Vagina (tissue), 2 donors: ENCODE data around the gene GNE.
"Not testable (repeated sequence)": the region's sequence is repeated elsewhere in the genome, so short reads cannot be mapped to it uniquely, and the experiment has no call there.

Experiments
- POLR2AphosphoS5 ChIP-seq, 2 donors: sonication (generic); formaldehyde crosslinking; IDR thresholded peaks; one replicate each; pipeline ENCODE4 v1.9.0; 2017; ENCODE audit warnings: antibody characterized with exemption in 2 of 2, mild to moderate bottlenecking in 2 of 2, low read depth in 1 of 2; ENCODE audit not compliant: insufficient read depth in 1 of 2
- TF ChIP-seq, protein P1 (sequence below), 3 experiments: fragments of 450-650 bp in 2 of 3; fragments of 200-600 bp in 1 of 3; sonication (generic) in 1 of 3; IDR thresholded peaks; one replicate each; pipeline ENCODE4 v1.5.1; 2017 to 2019; ENCODE audit warnings: antibody characterized with exemption in 3 of 3, mild to moderate bottlenecking in 2 of 3, moderate library complexity in 2 of 3

DNA sequence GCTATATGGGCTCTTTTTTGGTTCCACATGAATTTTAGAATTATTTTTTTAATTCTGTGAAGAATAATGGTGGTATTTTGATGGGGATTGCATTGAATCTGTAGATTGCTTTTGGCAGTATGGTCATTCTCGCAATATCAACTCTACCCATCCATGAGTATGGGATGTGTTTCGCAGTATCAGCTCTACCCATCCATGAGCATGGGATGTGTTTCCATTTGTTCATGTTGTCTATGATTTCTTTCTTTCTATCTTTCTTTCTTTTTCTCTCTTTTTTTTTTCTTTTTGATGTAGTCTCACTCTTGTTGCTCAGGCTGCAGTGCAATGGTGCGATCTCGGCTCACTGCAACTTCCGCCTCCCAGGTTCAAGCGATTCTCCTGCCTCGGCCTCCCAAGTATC, 19.0 kb downstream of the GNE start:
- TF ChIP-seq, protein P1, sequence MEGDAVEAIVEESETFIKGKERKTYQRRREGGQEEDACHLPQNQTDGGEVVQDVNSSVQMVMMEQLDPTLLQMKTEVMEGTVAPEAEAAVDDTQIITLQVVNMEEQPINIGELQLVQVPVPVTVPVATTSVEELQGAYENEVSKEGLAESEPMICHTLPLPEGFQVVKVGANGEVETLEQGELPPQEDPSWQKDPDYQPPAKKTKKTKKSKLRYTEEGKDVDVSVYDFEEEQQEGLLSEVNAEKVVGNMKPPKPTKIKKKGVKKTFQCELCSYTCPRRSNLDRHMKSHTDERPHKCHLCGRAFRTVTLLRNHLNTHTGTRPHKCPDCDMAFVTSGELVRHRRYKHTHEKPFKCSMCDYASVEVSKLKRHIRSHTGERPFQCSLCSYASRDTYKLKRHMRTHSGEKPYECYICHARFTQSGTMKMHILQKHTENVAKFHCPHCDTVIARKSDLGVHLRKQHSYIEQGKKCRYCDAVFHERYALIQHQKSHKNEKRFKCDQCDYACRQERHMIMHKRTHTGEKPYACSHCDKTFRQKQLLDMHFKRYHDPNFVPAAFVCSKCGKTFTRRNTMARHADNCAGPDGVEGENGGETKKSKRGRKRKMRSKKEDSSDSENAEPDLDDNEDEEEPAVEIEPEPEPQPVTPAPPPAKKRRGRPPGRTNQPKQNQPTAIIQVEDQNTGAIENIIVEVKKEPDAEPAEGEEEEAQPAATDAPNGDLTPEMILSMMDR (IDR thresholded peaks at IDR 0.05), result not testable (repeated sequence)
- TF ChIP-seq POLR2AphosphoS5 (IDR thresholded peaks at IDR 0.05; ENCODE audit: insufficient read depth in 1 of 2, low read depth in 1 of 2), result not testable (repeated sequence)
